DND-41 (cell line): ENCODE results near the gene NETO2.

Experiments used
- EZH2 ChIP-seq: IDR thresholded peaks from 3 replicates; pipeline ENCODE4 v1.6.1; 2012; ENCODE audit warnings: borderline replicate concordance, low read depth, mild to moderate bottlenecking, moderate library complexity, low read length, inconsistent platforms; ENCODE audit not compliant: severe bottlenecking
- TF ChIP-seq, protein P1 (sequence below): IDR thresholded peaks from 2 replicates; pipeline ENCODE4 v1.5.1; 2012; ENCODE audit warnings: borderline replicate concordance, low read length, moderate library complexity, mild to moderate bottlenecking; ENCODE audit not compliant: poor library complexity, severe bottlenecking; ENCODE audit errors: extremely low read depth

DNA sequence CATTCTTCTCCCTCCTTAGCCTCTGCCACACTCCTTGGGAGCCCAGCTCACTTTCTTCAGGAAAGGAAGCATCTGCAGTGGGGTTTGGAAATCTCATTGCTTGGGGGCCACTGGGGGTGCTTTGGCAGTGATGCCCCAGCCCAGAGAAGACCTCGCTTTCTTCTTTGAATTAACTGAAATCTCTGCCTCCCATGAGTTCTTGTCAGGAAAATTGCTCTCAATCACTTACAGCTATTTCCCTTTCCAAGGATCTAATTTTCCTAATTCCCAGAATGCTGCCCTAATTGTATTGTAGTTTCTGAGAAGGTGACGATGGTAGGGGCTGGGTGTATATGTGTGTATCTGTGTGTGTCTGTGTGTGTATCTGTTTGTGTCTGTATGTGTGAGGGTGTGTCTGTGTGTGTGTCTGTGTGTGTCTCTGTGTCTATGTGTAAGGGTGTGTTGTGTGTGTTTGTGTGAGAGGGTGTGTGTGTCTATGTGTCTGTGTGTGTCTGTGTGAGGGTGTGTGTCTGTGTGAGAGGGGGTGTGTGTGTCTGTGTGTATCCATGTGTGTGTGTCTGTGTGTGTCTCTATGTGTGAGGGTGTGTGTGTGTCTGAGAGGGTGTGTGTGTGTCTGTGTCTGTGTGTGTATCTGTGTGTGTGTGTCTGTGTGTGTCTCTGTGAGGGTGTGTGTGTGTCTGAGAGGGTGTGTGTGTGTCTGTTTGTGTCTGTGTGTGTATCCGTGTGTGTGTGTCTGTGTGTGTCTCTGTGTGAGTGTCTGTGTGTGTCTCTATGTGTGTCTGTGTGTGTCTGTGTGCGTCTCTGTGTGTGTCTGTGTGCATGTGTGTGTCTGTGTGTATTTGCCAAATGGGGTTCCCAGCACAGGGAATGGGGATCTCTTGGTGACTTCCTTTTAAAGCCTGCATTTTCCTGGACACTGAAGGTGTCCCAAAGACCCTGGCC lies 86.8 kb downstream of the NETO2 start:
- TF ChIP-seq, protein P1, sequence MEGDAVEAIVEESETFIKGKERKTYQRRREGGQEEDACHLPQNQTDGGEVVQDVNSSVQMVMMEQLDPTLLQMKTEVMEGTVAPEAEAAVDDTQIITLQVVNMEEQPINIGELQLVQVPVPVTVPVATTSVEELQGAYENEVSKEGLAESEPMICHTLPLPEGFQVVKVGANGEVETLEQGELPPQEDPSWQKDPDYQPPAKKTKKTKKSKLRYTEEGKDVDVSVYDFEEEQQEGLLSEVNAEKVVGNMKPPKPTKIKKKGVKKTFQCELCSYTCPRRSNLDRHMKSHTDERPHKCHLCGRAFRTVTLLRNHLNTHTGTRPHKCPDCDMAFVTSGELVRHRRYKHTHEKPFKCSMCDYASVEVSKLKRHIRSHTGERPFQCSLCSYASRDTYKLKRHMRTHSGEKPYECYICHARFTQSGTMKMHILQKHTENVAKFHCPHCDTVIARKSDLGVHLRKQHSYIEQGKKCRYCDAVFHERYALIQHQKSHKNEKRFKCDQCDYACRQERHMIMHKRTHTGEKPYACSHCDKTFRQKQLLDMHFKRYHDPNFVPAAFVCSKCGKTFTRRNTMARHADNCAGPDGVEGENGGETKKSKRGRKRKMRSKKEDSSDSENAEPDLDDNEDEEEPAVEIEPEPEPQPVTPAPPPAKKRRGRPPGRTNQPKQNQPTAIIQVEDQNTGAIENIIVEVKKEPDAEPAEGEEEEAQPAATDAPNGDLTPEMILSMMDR = no peak
- no peak for TF ChIP-seq EZH2
